ENCODE results near the gene MTX1.

The MTX1 gene

DNA sequence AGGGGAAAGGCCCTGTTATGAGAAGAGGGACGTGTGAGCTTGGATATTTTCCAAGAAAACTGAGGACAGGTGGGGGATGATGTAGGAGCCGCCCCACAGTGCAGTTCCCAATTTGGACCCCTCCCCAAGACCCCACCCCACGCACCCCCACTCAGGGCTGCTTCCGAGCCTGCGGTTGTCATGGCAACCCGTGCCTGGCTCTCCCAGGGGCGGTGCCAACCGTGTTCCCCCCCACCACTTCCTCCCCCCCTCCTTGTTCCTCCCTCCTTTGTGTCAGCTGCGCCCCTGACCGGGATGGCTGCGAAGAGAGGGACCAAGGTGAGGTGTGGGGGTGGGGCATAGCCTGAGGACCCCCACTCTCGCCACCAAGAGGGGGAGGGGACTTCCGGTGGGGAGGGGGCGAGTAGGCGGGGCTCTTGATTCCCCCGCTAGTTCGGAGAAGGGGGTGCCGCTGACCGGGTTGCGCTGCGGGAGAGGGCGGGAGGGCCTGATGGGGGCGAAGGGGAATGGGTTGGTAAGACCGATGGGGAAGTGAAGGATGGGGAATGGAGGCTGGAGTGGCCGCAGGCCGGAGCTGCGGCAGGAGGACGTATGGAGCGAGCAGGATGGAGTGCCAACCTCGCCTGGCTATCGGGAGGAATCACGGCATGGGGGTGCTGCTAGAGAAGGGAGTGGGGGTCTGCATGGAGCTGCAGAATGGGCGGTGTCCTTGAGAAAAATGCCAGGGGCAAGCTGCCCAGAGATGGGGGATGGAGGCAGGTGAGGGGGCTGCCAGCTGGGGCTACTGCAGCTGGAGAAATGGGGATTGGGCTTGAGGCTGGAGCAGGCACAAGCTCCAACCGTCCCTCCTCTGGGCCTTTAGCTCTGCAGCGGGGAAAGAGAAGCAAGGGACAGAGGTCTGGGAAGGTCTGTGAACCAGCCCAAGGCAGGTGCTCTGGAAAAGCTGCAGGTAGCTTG is 33.9 kb upstream of the MTX1 start:
- DNase-seq: no peak

- no peak for DNase-seq
Observed at GRCh38 chr1:155175281-155175926, 33.1 kb upstream of the MTX1 start.

DNA sequence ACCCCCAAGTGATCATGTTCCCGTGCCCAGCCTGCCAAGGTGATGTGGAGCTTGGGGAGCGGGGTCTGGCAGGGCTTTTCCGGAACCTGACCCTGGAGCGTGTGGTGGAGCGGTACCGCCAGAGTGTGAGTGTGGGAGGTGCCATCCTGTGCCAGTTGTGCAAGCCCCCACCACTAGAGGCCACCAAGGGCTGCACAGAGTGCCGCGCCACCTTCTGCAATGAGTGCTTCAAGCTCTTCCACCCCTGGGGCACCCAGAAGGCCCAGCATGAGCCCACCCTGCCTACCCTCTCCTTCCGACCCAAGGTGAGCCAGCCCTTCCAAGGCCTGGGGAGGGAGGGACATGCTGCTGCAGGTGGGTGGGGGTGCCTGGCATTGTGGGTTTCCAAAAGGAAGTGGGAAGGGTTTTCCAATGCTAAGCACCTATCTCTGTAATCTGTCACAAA is 32.5 kb upstream of the MTX1 start:
- no peak for DNase-seq

DNA sequence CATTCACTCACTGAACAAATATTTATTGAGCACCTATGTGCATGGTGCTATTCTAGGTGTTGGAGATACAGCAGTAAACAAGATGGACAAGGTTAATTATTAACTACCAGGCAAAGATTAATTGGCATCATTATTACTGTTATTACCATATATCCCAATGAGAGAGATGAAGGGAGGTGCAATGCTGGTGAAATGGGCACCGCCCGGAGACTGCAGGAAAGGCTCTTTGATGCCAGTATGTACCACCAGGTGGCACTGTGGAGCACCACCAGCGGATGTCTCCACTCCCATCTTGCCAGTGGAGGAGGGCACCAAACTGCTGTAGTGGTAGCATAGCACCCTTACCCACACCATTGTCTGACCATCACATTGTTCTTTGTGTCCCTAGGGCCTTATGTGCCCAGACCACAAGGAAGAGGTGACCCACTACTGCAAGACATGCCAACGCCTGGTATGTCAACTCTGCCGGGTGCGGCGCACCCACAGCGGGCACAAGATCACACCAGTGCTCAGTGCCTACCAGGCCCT is 31.9 kb upstream of the MTX1 start:
- peak; percentile 62 for DNase-seq

DNA sequence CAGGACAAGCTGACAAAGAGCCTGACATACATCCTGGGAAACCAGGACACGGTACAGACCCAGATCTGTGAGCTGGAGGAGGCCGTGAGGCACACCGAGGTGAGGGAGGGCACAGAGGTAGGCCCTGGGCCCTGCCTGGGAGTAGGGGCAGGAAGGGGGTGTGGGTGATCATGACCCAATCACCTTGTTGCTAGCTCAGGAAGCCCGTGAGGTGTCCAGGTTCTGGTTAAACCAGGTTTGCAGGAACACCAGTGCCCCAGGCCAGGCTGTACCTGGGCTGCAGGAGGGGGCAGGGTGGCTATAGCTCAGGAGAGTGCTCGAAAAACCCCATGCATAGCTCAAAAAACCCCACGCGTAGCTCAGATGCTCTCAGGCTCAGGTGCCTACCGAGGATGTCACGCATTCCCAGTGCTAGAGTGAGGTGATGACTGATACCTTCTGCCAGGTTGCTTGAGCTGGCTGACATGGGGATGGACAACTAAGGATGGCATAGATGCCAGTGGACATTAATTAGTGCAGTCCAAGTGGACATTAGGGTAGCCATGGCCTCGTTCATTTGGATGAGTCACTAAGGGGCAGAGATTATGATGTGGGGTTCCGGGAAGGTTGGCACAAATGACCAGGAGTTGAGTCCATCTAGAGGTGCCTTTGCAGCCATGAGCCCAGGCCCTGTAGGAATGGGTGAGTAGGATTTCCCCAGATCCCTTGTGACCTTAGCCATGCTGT is 31.1 kb upstream of the MTX1 start:
- no peak for DNase-seq

GRCh38 chr1:155177918-155178281 is 30.6 kb upstream of the MTX1 start:
- no peak for DNase-seq

GRCh38 chr1:155178441-155179111 is 29.9 kb upstream of the MTX1 start:
- no peak for DNase-seq

DNA sequence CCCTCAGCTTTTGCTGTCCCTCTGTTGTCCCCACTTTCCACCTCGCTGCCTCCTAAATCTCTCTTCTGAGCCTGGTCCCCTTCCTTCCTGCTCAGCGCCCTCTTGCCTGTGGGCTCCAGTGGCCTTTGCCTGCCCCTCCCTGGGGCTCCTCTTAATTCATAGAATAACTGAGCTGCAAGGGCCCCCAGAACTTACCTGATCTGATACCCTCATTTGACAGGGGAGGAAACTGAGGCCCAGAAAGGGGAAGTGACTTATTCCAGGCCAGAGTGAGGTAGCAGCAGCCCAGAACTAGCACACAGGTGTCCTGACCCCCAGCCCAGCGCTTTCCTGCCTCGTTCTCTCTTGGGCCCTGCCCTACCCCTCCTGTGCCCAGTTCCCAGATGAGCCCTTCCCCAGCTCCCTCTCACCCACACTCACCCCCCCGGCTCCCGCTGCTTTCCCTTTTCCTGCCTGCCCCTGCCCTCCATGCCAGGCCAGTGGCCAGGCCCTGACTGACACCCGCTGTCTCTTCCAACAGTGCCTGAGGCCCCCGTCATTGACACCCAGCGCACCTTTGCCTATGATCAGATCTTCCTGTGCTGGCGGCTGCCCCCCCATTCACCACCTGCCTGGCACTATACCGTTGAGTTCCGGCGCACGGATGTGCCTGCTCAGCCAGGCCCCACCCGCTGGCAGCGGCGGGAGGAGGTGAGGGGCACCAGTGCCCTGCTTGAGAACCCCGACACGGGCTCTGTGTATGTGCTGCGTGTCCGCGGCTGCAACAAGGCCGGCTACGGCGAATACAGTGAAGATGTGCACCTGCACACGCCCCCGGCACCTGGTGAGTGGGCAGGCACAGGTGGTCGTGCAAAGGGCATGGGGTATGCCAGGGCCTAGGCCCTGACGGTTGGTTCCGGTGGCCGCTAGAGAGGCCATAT is 29.1 kb upstream of the MTX1 start:
- no peak for DNase-seq

- no peak for DNase-seq
Observed at GRCh38 chr1:155181371-155182051, 27.0 kb upstream of the MTX1 start.

GRCh38 chr1:155182052-155182550 is 26.4 kb upstream of the MTX1 start:
- DNase-seq: no peak

- DNase-seq: no peak
Observed at GRCh38 chr1:155183775-155184221, 24.7 kb upstream of the MTX1 start.

- DNase-seq: no peak
Observed at GRCh38 chr1:155184351-155184811, 24.1 kb upstream of the MTX1 start.

DNA sequence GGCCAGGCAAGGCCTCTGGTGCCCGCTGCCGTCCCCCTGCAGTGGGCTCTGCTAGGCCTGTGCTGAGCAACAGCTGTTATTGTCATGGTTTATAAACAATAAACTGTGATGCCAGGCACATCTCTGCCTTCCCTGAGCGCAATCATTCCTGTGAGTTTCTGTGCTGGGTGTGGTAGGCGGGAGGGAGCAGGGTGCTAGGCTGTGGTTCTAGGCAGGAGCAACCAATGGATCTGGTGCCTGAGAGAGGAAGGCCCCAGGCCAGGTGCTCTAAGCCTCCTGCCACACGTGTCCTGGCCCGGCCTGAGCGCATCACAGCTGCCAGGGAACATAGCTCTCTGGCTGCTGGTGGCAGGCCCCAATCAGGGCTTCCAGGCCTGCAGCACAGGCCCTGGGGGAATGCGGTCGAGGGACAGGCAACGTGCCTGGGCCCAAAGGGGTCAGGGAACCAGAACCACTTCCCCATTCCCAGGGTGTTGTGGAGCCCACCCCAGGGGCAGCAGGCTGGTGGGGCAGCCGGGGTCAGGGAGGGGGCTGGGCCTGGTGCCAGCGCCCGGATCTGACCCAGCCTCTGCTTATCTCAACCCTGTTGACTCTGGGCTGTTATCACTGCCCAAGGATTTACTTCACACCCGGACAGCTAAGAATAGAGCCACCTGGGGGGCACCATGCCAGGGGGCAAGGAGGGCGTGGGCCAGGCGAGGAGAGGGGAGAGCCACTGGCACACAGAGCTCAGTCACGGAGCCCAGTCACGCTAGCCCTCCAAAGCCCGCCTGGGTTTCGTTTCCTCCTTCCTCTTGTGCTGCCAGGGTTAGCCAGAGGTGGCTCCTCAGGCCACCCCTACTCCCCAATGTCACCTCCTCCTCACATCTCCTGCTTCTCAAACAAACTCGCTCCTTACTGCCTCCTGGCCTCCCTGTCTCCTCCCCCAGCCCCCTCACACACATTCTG is 23.4 kb upstream of the MTX1 start:
- peak; percentile 21 for DNase-seq

DNA sequence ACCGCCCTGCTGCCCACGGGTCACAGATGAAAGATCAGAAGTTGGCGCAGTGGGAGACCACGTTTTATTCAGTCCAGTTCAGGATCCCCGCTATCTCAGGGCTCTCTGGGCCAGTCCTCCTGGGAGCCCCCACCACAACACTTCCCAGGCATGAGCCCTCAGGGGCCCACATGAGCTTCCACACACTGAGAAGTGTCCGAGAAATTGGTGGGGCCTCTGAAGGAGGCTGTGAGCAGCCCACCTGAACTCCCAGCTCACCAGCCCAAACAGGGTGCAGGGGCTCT is 22.8 kb upstream of the MTX1 start:
- DNase-seq: no peak

- DNase-seq: no peak
Observed at GRCh38 chr1:155186067-155186793, 22.3 kb upstream of the MTX1 start.

DNA sequence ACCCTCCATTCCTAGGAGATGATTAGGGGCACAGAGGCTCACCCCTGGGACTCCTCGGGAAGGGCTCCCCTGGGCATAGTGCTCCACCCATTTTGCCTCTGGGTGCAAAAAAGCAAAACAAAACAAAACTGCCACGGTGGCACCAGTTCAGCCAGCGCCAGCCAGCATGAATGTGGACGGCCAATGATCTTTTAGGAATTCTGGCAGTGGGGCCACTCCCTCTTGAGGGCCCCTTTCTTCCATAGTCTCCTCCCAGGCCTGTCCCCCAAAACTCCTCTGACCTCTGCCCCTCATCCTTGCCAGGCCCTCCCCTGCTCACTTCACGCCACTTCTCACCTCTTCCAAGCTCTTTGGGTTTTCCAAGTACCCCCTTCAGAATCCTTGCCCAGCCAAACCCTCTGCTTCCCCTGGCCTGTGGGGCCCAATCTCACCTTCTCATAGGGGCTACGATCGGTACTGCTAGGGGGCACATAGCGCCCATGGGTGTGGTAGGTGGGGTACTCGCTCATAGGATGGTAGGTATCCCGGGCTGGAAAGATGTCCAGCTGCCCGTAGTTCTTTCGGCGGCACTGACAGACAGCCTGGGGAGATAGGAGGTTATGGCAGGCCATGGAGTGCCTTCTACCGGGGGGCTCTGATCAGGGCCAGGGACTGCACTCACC is 21.6 kb upstream of the MTX1 start:
- no peak for DNase-seq

GRCh38 chr1:155187456-155187891 is 21.0 kb upstream of the MTX1 start:
- no peak for DNase-seq

DNA sequence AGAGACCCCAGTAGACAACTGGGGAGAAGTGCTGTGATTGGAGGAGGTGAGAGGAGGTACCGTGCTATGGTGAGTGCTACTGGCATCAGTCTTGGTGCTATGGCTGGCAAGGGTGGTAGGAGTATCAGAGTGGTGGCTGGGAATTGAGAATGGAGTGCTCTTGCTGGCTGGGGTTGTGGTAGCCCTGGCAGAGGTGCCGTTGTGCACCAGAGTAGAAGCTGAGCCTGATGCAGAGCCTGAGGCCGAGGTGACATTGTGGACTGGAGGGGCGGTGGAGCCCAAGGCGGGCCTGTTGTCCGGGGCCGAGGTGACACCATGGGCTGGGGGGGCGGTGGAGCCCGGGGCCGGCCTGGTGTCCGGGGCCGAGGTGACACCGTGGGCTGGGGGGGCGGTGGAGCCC is 20.2 kb upstream of the MTX1 start:
- no peak for DNase-seq

All from NCI-H2171 treated with DMSO at 0.1 percent for 48 hours (cell line).